Fibroblast of gingiva (primary cell): ENCODE measurements around the gene NTS.

Source experiments
- DNase-seq: peaks from one replicate; pipeline ENCODE4 v3.0.0-alpha.2; 2011; ENCODE audit warnings: low read depth

Gene NTS, protein sequence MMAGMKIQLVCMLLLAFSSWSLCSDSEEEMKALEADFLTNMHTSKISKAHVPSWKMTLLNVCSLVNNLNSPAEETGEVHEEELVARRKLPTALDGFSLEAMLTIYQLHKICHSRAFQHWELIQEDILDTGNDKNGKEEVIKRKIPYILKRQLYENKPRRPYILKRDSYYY

GRCh38 chr12:85874031-85874461, at the start of gene NTS:
NTS (plus strand) TSS chr12:85874295; CDS start chr12:85874404, 109 bp downstream.
- DNase-seq, result no peak

DNA sequence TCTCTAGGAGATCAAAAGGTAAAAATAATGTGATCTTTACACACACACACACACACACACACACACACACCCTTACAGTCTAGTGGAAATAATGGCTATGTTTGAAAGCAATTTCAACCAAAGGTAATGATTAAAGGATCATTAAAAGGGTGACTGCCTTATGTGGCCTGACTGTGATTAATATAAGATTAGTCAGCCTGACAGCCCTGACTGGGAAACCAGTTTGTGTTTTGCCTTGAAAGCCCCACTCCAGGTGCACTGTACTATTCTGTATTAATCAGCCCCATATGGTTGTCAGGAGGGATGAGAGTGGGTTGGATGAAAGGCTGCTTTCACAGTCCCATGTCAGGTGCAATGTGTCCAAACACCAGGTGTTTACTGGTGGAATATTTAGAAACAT, 48.3 kb upstream of the NTS start:
- no peak for DNase-seq

GRCh38 chr12:85828576-85828975, 45.5 kb upstream of the NTS start:
- DNase-seq, result no peak

- no peak for DNase-seq
Measured at GRCh38 chr12:85829391-85829790, 44.7 kb upstream of the NTS start.

DNA sequence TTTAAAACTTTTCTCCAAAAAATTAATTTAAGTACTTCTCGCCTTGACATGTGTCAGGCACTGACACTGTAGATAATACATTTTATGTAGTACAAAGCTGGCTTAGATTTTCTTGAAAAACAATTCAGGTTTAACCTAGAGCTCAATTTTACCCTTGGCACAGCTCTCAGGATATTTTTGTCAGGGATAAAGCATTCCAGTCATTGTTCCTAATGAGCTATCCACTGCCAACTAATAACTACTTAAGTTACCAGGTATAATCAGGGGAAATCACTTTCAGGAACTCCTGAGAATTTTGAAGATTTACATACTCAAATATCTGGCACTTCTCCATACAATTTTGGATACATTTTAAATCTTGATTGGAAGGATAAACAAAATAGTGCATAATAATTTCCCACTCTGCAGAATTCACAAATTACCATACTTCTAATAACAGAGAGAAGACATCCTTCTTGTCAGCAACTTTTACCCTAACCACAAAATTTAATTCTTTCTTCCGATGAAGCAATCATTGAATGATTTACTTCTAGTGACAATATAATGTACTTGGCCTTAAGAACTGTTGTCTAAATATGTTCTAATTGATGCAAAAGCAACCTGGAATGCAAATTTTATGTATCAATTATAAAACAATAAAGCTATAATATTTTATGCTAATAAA, 42.6 kb upstream of the NTS start:
- no peak for DNase-seq

DNA sequence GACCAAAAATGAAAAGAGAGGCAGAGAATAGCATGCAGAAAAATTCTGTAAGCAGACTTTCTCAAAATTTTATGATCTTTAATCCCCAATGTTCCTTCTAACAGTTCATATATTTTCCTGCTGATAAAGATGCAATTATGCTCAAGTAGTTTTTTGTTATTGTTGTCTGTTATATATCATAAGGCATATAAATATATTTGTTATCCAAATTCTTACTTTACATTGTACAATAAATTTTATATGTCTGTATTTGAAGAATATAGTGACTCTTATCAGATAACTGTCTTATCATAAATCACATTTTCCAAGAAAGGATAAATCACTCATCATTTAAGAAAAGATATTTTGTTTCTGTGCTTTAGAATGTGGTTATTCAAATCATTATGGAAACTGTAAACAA, 40.5 kb upstream of the NTS start:
- no peak for DNase-seq

DNA sequence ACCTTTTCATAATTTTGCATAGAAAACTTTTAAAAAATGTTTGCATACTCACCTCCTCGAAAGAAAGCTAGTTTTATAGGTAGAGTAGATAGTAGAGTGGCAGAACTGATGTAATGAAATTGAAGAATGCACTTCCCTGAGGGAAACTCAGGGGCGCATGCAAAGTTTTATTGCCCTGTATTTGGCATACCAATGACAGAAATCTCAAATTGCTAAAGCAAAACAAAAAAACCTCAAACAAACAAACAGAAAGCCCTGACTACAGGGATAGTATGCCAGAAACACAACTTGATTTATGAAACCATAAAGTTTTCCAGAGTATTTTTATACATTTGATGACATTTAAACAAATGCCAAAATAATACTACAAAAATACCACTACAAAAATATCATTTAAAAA, 39.7 kb upstream of the NTS start:
- DNase-seq, result peak; percentile 40

- DNase-seq, result peak; percentile 34
Measured at GRCh38 chr12:85835426-85836196, 38.5 kb upstream of the NTS start.

DNA sequence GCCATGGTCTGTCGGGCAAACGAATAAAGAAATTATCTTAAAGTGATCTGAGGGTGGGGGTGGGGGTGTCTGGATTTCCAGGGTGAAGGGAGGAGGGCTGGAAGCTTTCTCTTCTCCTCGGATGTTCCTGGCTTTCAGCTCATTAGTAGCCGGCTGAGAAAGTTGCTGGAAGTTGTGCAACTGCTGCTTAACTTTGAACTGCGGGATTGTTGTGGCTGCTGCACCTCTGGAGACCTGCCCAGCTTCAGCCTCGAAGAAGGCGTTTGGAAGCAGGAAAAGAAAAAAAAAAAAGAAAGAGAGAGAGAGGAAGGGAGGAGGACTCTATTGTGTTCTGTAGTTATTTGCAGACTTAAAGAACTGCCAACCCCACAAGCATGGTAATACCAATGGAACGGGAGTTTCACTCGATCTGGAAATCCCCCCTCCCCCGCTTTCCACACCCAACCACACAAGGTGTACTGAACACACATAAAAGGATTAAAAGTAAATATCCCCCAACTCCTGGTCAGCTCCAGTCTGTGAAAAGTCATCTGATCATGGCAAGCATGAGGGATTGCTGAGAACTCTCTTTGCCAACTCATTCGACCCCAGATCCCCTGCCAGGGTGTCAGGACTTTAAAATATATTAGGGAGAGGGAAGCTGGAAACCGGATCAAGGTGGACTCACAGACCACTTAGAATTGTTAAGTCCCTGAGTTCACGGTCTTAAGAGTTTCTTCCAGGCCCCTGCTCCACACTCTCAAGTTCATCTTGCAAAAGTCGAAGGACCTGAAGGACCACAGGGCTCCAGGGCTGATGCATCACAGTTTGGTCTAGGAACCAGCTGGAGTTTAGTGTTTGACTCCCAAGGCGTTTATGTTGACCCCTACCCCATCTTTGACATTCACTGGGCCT, 37.7 kb upstream of the NTS start, which contains the start of gene RASSF9:
RASSF9 (minus strand) TSS at position 213 of the 894 bp plus-strand sequence; CDS start at position 5, 208 bp downstream.
- DNase-seq, result peak; percentile 87

DNA sequence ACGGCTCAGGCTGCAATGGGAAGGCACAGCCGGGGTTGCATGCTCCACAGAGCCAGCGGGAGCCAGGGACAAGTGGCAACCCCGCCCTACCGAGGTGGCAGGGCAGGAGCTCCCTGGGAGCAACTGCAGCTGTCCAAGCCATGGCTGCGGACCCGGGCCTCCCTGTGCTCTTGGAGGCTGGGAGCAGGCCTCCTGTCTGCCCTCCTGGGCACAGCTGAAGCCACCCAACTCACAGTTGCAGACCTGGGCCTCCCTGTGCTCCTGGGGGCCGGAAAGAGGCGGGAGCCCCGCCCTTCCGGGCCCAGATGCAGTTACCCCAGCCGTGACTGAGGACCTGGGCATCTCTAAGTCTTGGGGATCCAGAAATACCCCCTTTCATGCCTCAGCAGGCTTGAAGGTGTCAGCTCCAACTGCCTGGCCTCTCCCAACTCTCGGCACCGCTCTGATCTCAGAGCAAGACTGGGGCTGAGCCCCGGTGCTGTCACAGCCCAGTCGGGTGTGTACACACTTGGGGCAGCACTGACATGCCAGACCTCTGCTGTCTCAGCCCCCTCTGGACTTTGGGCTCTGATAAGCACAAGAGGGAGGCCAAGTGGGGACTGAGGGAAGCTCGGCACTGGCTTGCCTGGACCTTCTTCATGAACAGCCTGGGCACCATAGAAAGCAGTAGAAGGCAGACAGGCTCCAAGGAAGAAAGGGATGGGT, 30.3 kb upstream of the NTS start:
- DNase-seq, result no peak

- no peak for DNase-seq
Measured at GRCh38 chr12:85849344-85849743, 24.8 kb upstream of the NTS start.

DNA sequence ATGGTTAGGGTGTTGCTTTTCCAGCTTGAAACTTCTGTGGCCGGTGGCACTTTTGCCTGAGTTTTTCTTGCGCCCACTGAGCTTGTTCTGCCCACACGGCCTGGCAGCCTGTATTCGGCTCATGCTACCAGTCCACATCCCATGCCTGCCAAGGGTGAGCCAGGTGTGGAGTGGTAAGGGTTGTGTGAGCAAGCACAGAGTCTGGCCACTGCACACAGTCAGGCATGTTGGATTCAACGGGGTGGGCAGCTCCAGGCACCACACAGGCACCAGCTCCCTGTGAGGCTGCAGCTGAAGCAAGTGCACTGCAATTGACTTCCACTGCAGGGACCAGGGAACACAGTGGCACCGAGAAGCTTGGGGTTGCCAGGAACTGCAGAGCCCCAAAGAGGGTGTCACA, 18.8 kb upstream of the NTS start:
- DNase-seq, result no peak

DNA sequence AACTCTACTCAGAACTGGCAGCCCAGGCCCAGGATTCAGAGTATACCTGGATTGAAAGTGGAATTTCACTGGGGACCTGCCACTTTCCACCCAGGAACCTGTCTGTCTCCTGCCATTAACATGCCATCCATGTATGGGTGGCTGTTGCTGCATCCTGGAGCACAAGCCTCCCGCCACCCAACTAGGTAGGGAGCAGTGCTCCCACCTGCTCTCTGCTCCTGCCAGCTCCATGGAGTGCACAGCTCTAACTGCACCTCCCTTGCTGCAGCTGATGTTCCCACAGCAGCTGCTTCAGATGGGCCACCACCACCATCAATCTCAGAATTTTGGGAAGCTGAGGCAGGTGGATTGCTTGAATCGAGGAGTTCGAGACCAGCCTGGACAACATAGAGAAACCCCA, 17.1 kb upstream of the NTS start:
- no peak for DNase-seq

- no peak for DNase-seq
Measured at GRCh38 chr12:85865890-85866289, 8.2 kb upstream of the NTS start.

- DNase-seq, result peak; percentile 60
Measured at GRCh38 chr12:85866986-85867776, 6.9 kb upstream of the NTS start.

GRCh38 chr12:85872497-85873091, 1.5 kb upstream of the NTS start:
- peak; percentile 51 for DNase-seq

- no peak for DNase-seq
Measured at GRCh38 chr12:85877459-85877858, 3.4 kb downstream of the NTS start.

GRCh38 chr12:85883763-85884162, 9.7 kb downstream of the NTS start:
- DNase-seq, result no peak

DNA sequence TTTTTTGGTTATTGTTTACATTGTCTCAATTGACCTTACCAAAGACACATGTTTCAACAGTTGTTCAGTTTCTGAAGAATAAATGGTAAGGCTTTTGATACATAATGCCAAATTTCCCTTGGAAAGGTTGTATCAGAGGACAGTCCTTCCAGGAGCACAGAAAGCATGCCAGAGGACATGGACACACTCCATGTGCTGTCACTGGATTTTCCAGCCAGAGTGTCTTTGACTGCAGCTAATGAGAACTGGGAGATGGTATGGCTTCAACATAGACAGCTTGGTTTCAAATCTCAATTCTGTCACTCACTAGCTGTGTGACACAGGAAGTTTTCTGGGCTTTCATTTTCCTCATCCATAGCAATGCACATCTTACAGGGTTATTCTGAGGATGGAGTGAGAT, 20.6 kb downstream of the NTS start:
- no peak for DNase-seq

- DNase-seq, result no peak
Measured at GRCh38 chr12:85920324-85920947, 46.3 kb downstream of the NTS start.
